Neuron (in vitro differentiated cells): ENCODE data around the gene NUFIP1.
"Not testable (repeated sequence)": the region's sequence is repeated elsewhere in the genome, so short reads cannot be mapped to it uniquely, and the experiment has no call there.

Experiments
- H2AFZ ChIP-seq: one replicate; pipeline ENCODE4 v1.6.1; 2013; ENCODE audit warnings: low read depth, mild to moderate bottlenecking, inconsistent platforms, low read length, moderate library complexity
- H3K27me3 ChIP-seq: one replicate; pipeline ENCODE4 v1.6.1; 2013; ENCODE audit warnings: low read length; ENCODE audit not compliant: insufficient read depth
- H3K36me3 ChIP-seq: one replicate; pipeline ENCODE4 v1.6.1; 2013; ENCODE audit warnings: low read length; ENCODE audit not compliant: insufficient read depth
- H3K4me1 ChIP-seq: one replicate; pipeline ENCODE4 v1.6.1; 2013; ENCODE audit warnings: low read length; ENCODE audit not compliant: insufficient read depth
- H3K4me3 ChIP-seq: 2 replicates; pipeline ENCODE4 v1.5.1; 2013; ENCODE audit warnings: mild to moderate bottlenecking, low read length, moderate library complexity
- H3K9me3 ChIP-seq: one replicate; pipeline ENCODE4 v1.6.1; 2013; ENCODE audit warnings: low read length

NUFIP1 gene

DNA sequence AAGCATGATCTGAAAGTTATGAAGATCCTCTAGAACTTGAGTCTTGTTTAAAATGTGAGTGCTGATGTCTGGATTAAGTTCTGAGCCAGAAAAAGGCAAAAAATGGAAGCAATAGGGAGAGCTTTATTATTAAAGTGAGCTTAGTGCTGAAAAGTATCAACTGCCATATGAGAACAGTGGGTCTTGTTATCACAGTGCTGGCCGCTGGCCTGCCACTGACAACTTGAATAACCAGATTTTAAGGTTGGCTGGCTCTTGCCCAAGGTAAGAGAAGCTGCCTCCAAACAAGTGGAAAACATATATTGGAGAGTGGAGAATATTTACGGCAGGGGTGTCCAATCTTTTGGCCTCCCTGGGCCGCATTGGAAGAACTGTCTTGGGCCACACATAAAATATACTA, 33.9 kb downstream of the NUFIP1 start:
- H3K36me3 ChIP-seq, result peaks cover 23% of the 10 kb centered on the region
- no peak overlapping the region for H3K4me3 ChIP-seq
- H3K27me3 ChIP-seq, result no peaks in the 10 kb centered on the region
- no peaks in the 10 kb centered on the region for H3K9me3 ChIP-seq
- no peaks in the 10 kb centered on the region for H3K4me1 ChIP-seq
- no peak overlapping the region for H2AFZ ChIP-seq

DNA sequence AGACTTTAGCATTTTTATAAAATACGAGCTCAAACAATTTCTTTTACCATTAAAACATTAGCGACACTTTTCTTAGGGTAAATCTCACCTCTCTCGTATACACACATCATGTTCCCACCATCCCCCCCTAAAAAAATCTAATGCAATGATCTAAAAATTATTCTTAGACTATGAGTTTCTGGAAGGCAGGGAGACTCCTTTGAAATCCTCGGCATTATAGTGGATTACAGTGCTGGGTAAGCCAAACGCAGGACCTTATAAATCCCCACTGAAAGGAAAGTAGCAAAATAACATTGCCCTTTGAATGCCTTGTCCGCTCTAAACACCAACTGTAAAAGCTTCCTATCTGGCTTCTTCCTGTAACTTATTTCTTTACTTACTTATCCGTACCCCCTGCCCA, 35.0 kb downstream of the NUFIP1 start:
- Histone ChIP-seq H3K9me3 (peaks cover 3% of the 10 kb centered on the region), H2AFZ (no peak overlapping the region), H3K36me3 (peaks cover 26% of the 10 kb centered on the region), H3K4me1 (no peaks in the 10 kb centered on the region), H3K4me3 (no peak overlapping the region), H3K27me3 (no peaks in the 10 kb centered on the region)

DNA sequence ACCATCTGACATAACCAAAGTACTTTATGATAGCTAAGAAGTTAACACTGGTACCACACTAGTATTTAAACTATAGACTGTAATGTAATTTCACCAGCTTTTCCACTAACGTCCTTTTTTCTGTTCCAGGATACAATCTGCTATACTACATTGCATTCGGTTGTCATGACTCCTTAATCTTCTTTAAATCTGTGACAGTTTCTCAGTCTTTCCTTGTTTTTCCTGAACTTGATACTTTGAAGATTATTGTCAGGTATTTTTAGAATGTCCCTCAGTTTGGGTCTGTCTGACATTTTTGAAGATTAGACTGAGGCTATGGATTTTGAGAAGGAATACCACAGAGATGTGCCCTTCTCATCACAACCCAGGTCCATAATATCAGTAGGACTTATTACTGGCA, 36.6 kb downstream of the NUFIP1 start:
- peaks cover 16% of the 10 kb centered on the region for H3K36me3 ChIP-seq
- H3K4me1 ChIP-seq, result no peaks in the 10 kb centered on the region
- no peaks in the 10 kb centered on the region for H3K27me3 ChIP-seq
- H3K4me3 ChIP-seq, result no peak overlapping the region
- no peak overlapping the region for H2AFZ ChIP-seq
- H3K9me3 ChIP-seq, result peaks cover 3% of the 10 kb centered on the region

DNA sequence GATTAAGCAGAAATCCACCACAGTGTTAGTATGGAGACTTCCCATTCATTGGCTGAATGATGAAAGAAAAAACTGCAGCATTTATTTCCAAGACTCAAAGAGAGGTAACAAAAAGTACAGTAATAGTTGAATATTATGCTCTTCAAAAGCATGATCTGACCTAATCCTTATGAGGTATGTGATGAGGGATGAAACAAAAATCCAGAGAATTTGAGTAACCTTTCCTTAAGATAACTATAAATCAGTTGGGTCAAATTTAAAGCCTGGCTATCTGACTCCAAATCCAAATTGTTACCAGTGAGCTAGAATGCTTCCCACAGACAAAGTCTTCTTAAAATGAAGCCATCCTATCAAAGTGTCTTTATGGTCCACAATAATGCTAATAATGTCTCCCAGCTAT, 38.1 kb downstream of the NUFIP1 start:
- H3K36me3 ChIP-seq, result peaks cover 14% of the 10 kb centered on the region
- H2AFZ ChIP-seq, result no peak overlapping the region

DNA sequence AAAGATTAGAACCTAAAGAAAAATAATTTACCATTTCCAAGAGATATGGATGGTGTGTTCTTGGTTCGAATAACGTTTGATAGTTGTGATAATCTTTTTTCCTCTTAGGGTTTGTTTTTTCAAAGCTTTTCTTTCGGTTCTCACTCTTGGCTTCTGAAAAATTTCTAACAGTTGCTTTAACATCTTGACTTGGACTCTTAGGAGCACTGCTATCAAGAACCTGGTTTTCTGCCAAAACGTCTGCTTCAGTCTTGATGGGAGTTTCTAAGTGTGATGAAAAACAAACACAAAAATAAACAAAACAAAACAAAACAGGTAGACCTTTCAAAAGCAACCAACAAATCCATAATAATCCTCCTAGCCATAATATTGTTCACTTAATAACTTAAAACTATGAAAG, 45.9 kb downstream of the NUFIP1 start:
- H3K36me3 ChIP-seq, result peaks cover 14% of the 10 kb centered on the region
- not testable (repeated sequence) for H2AFZ ChIP-seq, H3K27me3 ChIP-seq, H3K4me3 ChIP-seq, H3K9me3 ChIP-seq, H3K4me1 ChIP-seq

More for the DNA sequence above, 38.1 kb downstream of the NUFIP1 start:
- no peaks in the 10 kb centered on the region for H3K27me3 ChIP-seq
- H3K9me3 ChIP-seq, result peaks cover 3% of the 10 kb centered on the region
- no peak overlapping the region for H3K4me3 ChIP-seq
- H3K4me1 ChIP-seq, result no peaks in the 10 kb centered on the region

DNA sequence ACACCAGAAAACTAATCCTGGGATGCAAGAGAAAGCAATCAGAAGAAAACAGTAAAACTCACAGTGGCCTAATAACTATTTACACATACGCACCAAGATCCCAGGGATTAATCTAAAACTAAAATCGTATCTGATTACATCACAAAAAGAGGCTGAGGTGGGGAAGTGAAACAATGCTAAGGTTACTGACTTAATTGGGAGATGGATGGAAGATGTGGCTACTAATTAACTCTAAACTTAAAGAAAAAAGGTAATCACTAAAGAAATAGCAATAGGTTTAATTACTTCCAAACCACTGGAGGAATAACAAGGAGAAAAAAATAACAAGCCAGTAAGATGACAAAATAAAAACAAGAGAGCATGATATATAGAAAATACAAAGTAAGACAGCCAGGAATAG, 50.4 kb downstream of the NUFIP1 start:
- H3K4me1 ChIP-seq, result no peaks in the 10 kb centered on the region
- peaks cover 14% of the 10 kb centered on the region for H3K36me3 ChIP-seq
- peaks cover 4% of the 10 kb centered on the region for H3K9me3 ChIP-seq
- no peak overlapping the region for H3K4me3 ChIP-seq
- H2AFZ ChIP-seq, result no peak overlapping the region
- no peaks in the 10 kb centered on the region for H3K27me3 ChIP-seq

DNA sequence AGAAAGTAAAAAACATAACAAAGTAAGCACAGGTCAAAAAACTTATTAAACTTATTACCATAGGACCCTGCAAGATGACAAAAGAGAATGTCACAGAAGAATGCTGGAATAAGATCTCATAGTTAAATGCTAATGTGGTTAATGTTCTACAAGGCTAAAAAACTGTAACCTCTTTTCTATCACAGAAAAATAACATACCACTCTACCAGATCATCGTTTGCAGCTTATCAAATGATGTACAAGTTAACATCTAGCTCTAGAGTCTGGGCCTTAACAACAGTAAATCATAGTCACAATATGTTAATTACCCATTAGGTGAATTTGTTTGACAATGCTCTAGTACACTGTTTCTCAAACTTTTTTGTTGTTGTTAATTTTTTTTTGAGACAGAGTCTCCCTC, 53.0 kb downstream of the NUFIP1 start:
- Histone ChIP-seq H2AFZ (no peak overlapping the region), H3K4me1 (peaks cover 4% of the 10 kb centered on the region), H3K27me3 (no peaks in the 10 kb centered on the region), H3K4me3 (no peak overlapping the region), H3K36me3 (peaks cover 3% of the 10 kb centered on the region), H3K9me3 (peaks cover 4% of the 10 kb centered on the region)

DNA sequence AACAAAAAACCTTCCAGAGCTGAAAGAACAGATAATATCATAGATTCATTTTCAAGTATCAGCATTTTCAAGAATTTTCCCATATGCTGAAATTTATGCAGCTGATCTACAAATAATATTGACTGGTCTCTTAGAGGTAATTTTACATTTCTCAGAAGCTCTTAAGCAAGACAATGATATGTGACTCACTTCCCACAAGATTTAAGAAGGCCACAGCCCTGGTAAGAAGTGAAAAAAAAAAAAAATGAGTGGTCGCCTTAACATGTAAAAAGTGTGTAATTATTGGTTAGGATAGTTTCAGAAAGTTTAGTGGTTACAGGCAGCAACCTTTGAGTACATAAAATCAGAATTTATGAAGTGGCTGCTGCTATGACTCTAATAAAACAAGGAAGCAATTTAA, 54.5 kb downstream of the NUFIP1 start:
- H3K4me3 ChIP-seq, result no peak overlapping the region
- H2AFZ ChIP-seq, result no peak overlapping the region
- peaks cover 11% of the 10 kb centered on the region for H3K4me1 ChIP-seq
- H3K9me3 ChIP-seq, result peaks cover 4% of the 10 kb centered on the region
- no peaks in the 10 kb centered on the region for H3K36me3 ChIP-seq
- no peaks in the 10 kb centered on the region for H3K27me3 ChIP-seq

DNA sequence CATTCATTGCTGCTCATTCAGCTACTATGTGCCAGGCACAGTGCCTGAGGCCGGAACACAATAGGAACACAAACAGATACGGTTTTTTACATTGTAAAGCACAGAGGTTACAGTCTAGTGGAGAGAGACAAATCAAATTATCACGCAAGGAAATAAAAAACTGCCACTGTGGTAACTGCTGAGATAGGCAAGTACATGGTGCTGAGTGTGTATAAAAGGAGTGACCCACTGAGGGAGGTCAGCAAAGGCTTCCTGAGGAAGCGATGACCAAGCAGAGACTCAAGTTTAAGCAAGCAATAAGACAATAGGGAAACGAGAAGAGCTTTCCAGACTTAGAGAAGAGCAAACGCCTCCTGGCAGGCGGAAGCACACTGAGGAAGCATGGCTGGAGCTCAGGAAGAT, 56.4 kb downstream of the NUFIP1 start:
- Histone ChIP-seq H2AFZ (no peak overlapping the region), H3K4me3 (no peak overlapping the region), H3K36me3 (no peaks in the 10 kb centered on the region), H3K27me3 (no peaks in the 10 kb centered on the region), H3K4me1 (peaks cover 12% of the 10 kb centered on the region), H3K9me3 (peaks cover 4% of the 10 kb centered on the region)

DNA sequence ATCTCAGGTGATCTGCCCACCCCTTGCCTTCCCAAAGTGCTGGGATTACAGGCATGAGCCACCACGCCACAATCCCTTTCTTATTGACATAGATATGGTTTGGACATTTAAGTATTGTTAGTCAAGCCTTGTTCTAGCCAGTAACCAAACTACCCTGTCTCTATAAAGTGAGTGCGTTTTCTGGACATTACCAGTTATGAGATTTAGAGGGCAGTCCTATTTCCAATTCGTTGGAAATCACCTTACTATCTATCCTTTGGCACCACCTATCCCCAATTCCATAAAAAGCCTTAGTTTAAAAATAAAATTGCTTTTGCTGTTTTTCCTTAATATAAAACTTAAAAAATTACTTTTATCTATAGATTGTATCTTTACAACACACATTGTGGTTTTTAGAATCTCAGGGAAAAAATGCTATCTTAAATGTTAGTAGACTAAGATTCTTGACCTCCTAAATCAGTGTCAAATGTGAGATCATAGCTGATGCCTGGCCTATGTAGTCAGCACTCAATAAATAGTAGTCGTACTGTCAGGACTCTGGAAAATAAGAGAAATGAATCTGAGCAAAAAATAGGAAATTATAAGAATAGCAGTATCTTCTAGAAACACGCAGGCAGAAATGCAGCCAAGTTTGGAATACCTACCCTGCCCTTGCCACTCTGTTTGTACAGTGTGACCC, 57.0 kb downstream of the NUFIP1 start:
- Histone ChIP-seq H3K27me3 (no peaks in the 10 kb centered on the region), H2AFZ (no peak overlapping the region), H3K4me1 (peaks cover 12% of the 10 kb centered on the region), H3K9me3 (peaks cover 4% of the 10 kb centered on the region), H3K4me3 (no peak overlapping the region), H3K36me3 (no peaks in the 10 kb centered on the region)

DNA sequence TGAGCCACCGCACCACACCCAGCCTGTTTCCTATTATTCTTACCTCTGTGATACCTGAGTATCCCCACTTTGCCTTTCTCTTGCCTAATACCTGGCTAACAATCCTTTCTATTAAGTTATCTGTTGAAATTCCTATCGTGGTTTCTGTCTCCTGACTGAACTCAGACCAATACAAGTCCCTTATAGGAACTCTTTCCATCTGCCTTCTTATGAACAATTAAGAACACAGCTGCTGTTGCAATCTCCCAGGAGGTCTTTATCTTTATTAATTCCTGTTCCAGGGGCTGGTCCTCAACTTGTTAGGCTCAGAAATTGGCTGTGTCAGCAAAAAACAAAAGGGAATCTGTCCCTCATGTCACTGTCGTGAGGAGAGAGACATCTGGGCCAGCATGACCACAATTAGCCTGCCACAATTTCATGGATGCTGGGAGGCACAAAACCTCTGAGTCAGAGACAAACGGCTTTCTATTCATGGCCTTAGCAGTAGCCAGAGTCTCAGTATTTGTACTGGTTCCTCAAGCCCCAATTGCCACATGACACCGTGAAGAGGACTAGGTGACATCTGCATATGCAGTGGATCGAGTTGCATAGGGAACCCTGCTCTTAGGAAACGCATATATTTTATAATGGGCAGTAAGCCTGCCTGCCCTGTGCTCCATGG, 58.2 kb downstream of the NUFIP1 start:
- Histone ChIP-seq H3K36me3 (no peaks in the 10 kb centered on the region), H3K9me3 (no peaks in the 10 kb centered on the region), H2AFZ (no peak overlapping the region), H3K27me3 (no peaks in the 10 kb centered on the region), H3K4me1 (peaks cover 12% of the 10 kb centered on the region), H3K4me3 (no peak overlapping the region)

DNA sequence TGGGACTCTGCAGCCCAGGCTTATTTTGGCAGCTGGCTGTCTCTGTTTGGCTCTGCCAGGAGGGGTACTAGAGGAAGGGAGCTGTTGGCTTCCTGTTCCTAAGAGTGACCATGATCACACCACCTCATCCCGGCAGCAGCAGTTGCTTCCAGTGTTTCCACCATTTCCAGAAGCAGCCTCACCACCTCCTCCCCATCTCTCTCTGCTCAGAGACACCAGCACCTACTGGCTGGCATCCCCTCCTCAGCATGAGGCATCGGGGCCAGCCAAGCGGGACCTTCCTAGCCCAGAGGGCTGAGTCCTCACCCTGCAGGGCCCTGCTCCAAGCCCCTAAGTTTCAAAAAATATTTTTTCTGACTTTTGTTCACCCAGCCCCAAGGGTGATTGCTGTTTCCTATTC, 59.0 kb downstream of the NUFIP1 start:
- H3K4me3 ChIP-seq, result no peak overlapping the region
- peaks cover 12% of the 10 kb centered on the region for H3K4me1 ChIP-seq
- H2AFZ ChIP-seq, result no peak overlapping the region
- H3K36me3 ChIP-seq, result no peaks in the 10 kb centered on the region
- H3K9me3 ChIP-seq, result no peaks in the 10 kb centered on the region
- no peaks in the 10 kb centered on the region for H3K27me3 ChIP-seq

DNA sequence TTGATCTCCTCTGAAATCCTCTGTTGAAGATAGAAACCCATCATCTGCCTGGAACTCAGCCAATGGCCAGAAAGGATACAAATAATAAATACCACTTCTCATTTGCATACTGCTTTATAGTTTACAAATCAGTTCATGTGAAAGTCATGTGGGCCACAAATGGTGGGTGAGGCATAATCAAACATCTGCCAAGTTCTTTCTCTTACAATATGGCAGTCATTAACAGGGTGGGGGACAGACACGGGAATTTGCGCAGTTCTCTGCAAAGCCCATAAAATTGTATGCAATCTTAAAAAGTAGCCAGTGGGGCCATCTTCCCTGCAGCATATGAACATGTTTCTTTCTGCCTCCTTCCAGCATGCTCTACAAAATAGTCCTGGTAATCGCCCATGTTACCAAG, 59.6 kb downstream of the NUFIP1 start:
- Histone ChIP-seq H3K9me3 (no peaks in the 10 kb centered on the region), H3K4me1 (peaks cover 12% of the 10 kb centered on the region), H3K4me3 (no peak overlapping the region), H3K27me3 (no peaks in the 10 kb centered on the region), H3K36me3 (no peaks in the 10 kb centered on the region), H2AFZ (no peak overlapping the region)

DNA sequence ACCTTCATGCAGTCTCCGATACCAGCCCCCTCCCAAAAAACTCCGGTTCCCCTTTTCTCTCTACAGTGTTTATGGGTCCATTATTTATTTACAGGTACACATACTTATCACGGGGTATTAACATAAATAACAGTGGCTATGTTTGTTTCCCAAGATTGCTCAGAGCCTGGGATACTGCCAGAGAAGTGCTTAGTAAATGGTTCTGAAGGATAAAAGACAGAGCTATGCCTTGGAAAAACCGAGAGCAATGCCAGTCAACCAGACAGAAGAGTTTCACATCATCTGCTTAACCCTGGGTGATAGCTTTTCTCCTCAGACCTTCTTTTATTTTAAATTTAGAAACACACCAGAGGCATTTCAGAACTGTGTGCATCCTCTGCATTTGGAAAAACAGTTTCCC, 61.3 kb downstream of the NUFIP1 start:
- H2AFZ ChIP-seq, result no peak overlapping the region
- H3K4me1 ChIP-seq, result peaks cover 12% of the 10 kb centered on the region
- H3K9me3 ChIP-seq, result no peaks in the 10 kb centered on the region
- no peak overlapping the region for H3K4me3 ChIP-seq
- no peaks in the 10 kb centered on the region for H3K36me3 ChIP-seq
- H3K27me3 ChIP-seq, result no peaks in the 10 kb centered on the region
